NCI-H1694 treated with DMSO at 0.1 percent for 48 hours (cell line): ENCODE results near the gene NPAS3.

Experiments
- DNase-seq: peaks from one replicate; lab custom pipeline; 2025; lab: John Stamatoyannopoulos, UW

The NPAS3 gene

DNA sequence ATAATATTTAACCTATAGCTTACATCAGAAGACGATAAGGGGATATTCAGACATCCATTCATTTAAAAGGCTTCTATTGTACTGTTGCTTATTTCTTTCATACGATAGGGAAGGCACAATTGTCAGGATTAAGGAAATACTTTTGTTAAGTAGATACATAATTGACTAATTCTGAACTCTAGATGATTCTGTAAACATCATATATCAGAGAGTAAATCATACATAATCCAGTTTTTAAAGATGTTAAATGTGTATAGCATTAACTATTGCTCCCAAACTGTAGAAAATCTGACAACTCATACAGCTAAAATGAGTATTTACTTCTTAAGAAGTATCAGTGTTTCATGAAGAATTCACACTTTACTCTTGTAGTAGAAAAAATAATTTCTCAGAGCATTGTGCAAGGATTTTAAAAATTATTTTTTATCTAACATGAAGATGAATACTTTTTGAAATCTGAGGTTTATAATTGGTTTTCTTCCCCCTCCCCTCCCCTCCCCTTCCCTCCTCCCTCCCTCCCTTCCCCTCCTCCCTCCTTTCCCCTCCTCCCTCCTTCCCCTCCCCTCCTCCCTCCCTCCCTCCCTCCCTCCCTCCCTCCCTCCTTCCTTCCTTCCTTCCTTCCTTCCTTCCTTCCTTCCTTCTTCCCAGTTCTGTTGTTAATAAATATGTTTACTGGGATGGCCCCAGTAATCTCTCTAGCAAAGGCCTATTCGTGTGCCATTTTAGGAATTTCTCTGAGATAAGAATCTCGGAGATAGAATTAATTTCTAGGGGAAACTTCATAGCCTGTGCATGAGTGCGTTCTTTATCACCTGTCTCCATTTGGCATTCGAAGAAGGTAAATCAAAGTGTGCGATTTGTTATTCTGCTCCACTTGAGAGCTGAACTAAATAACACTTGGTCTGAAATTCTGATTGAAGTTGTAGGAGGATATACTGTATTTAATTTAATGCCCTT, 2.3 kb downstream of the NPAS3 start:
- DNase-seq: no peak

- no peak for DNase-seq
Measured at GRCh38 chr14:32941668-32942065, 3.0 kb downstream of the NPAS3 start.

GRCh38 chr14:32947081-32947480, 8.4 kb downstream of the NPAS3 start:
- no peak for DNase-seq

- no peak for DNase-seq
Measured at GRCh38 chr14:32947792-32948191, 9.1 kb downstream of the NPAS3 start.

DNA sequence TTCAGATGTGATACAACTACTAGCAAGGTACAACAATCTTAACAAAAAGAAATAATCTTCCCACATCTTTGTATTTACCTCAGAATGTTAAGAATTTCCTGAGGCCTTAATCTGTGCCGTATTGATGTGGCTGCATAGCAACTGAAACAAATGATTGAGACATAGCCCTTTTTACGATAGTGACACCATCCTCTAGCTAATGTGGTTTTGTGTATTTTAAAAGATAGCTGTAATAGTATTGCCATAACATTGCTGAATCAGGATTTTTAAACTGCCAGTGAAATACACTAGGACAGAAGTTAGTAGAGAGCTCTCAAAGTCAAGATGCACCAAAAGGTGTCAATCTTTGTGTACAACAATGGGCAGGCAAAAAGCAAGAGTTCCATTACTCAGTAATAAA, 11.9 kb downstream of the NPAS3 start:
- DNase-seq: no peak

DNA sequence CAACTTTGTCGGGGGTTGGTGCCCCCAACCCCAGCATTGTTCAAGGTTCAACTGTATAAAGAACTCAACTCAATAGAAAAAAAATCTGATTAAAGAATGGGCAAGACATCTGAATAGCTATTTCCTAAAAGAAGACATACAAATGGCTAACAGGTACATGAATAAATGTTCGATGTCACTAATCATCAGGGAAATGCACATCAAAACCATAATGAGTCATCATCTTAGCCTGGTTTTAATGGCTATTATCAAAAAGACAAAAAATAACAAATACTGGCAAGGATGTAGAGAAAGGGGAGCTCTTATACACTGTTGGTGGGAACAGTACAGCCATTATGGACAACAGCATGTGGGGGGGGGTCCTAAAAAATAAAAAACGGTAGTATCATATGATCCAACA, 28.7 kb downstream of the NPAS3 start:
- no peak for DNase-seq

DNA sequence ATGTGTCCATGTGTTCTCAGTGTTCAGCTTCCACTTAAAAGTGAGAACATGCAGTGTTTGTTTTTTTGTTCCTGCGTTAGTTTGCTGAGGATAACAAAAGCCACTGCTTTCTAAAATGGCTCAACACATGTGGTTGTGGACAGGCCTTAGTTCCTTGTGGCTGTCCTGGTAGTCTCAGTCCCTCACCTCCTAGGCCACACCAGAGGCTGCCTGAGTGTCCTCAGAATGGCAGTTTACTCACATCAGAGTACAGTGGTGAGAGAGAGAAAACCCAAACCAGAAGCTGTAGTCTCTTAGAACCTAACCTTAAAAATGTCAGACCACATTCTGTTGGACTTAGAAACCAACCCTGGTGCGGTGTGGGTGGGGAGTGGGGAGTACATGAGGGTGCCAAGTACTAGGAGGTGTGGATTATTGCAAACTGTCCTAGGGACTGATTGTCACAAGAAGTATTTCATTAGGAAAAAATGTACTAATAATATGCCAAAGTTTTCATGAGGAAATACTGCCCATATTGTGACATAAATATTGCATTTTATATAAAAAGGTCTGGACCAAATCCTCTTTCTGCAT, 30.4 kb downstream of the NPAS3 start:
- DNase-seq: no peak

DNA sequence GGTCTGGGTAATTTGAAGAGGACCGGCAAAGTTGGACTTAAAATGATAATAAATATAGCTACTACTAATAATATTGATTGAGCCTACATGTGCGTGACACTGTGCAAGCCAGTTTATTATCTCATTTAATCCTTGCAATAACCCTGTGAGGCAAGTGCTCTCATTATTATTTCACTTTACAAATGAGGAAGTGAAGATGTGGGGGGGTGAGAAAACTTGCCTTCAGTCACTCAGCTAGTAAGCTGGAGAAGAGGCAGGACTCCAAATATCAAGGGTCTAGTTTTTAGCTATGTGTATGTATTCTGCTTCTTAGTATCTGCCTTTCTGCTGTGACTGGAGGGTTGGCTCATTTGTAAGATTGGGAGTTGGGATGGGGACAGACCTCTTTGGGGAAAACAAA, 39.2 kb downstream of the NPAS3 start:
- DNase-seq: no peak

DNA sequence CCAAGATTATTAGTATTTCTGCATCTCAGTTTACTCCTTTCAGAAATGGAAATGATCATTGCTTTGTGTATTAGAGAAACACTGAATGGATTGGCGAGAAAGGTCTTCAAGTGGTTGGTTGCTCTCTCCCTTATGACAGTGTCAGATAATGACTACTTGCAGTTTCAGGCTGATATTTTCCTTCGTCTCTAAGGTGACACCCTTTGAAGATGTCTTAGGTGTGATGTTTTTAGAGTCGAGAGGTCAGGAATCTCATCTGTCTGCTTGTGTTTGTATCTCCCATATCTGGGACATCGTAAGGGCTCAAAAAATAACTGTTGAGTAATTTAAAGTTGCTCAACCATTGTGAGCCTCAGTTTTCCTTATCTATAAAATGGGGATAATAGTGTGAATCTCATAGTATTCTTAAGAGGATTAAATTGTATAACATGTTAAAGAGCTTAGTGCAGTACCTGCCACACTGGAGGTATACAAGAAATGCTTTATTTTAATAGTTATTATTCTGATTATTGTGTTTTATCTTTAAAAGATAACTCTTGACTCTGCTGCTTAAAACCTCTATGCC, 40.1 kb downstream of the NPAS3 start:
- no peak for DNase-seq

DNA sequence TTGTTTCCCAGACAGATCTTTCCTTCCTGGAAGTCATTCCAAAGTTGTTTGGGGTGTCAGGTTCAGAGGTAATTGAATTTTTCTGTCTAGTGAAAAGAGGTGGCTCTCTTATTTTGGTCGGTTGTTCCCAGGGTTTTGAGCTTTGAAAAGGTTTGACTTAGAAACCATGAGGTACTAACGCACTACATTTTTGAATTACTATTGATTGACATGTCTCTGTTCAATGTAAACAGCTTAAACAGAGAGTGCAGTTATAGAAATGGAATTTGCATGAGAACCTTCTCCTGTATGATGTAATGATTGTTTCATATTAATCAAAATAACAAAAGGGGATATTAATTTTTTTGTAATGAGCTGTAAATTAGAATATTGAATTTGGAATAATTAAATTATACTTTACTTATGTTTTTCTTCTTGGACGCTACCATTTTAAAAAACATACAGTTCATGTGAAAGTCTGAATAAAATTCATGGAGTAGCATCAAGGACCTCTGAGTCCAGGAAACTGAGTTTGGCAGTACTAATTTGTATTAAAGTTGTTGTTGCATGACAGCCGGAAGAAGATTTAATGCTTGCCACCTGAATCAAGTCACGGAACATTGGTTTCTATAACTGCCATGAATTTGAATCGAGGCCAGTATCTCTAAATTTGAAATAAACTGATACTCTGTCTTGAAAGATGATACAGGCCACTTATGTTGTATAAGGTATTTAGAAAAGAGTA, 41.7 kb downstream of the NPAS3 start:
- no peak for DNase-seq

GRCh38 chr14:32980902-32981501, 42.3 kb downstream of the NPAS3 start:
- DNase-seq: no peak

- DNase-seq: no peak
Measured at GRCh38 chr14:32984241-32984930, 45.7 kb downstream of the NPAS3 start.

- DNase-seq: no peak
Measured at GRCh38 chr14:32985866-32986265, 47.2 kb downstream of the NPAS3 start.

GRCh38 chr14:32986791-32987540, 48.3 kb downstream of the NPAS3 start:
- no peak for DNase-seq

GRCh38 chr14:32991691-32992090, 53.0 kb downstream of the NPAS3 start:
- no peak for DNase-seq

DNA sequence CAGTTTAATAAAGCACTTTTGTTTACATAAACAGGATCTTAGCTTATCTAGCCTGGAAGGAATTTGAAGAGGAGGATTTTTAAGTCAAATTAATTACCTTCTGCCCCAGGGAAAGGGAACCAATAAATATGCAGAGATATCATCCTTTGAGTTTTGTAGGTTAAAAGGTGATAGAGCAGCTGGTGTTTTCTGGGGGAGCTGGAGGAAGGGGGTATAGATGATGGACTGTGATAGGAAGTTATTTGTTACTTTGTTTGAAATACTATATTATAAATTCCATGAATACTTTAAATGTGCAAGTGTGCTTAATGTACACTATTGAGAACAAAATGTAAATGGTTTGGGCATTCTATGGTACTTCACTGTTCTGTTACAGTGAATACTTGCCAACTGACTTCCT, 55.2 kb downstream of the NPAS3 start:
- DNase-seq: no peak

- DNase-seq: no peak
Measured at GRCh38 chr14:32996343-32996742, 57.7 kb downstream of the NPAS3 start.

- no peak for DNase-seq
Measured at GRCh38 chr14:32998433-32998832, 59.8 kb downstream of the NPAS3 start.

- no peak for DNase-seq
Measured at GRCh38 chr14:33009673-33010072, 71.0 kb downstream of the NPAS3 start.

DNA sequence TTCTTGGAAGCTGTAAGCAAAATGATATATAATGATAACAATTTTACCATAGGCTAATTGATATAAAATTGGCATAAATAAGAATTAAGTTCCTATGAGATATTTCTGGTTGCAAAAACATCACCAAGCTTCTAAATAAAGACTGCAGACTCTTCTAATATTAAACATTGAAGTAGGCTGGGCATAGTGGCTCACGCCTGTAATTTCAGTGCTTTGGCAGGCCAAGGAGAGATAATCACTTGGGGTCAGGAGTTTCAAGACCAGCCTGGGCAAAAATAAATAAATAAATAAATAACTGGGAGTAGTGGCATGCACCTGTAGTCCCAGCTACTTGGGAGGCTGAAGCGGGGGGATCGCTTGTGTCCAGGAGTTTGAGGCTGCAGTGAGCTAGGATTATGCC, 71.8 kb downstream of the NPAS3 start:
- DNase-seq: no peak

- no peak for DNase-seq
Measured at GRCh38 chr14:33014710-33015109, 76.0 kb downstream of the NPAS3 start.
